Peyer's patch (tissue), 4 donors: ENCODE data around the gene NAP1L3.

Experiments
- POLR2A ChIP-seq, 2 donors: fragments of 450-650 bp; IDR thresholded peaks; one replicate each; pipeline ENCODE4 v1.5.1; 2017; ENCODE audit warnings: antibody characterized with exemption in 2 of 2, mild to moderate bottlenecking in 2 of 2, moderate library complexity in 2 of 2
- TF ChIP-seq, protein P1 (sequence below), 6 experiments: fragments of 450-650 bp in 4 of 6; fragments of 200-600 bp in 2 of 6; sonication (generic) in 1 of 6; IDR thresholded peaks; one replicate each; pipeline ENCODE4 v1.5.1; 2017 to 2019; ENCODE audit warnings: antibody characterized with exemption in 6 of 6, mild to moderate bottlenecking in 3 of 6, moderate library complexity in 1 of 6

DNA sequence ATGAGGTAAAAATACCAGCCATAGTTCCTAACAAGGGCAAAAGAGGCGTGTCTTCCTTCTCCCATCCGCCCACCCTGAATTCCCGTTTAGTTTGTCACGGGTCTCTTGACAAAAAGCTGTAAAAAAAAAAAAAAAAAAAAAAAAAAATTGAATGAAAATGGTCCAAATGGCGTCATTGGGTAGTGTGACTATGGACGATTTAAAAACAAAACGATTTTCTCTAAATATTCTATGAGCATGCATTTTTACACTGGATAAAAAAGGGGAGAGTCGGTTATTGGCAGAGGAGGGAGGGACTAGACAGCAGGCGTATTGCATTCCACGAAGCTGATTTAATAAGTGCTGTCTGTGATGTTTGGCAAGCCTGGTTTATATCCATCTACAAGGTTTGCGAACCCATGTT is 492 bp upstream of the NAP1L3 start, which contains the start of gene FAM133A:
- TF ChIP-seq, protein P1, sequence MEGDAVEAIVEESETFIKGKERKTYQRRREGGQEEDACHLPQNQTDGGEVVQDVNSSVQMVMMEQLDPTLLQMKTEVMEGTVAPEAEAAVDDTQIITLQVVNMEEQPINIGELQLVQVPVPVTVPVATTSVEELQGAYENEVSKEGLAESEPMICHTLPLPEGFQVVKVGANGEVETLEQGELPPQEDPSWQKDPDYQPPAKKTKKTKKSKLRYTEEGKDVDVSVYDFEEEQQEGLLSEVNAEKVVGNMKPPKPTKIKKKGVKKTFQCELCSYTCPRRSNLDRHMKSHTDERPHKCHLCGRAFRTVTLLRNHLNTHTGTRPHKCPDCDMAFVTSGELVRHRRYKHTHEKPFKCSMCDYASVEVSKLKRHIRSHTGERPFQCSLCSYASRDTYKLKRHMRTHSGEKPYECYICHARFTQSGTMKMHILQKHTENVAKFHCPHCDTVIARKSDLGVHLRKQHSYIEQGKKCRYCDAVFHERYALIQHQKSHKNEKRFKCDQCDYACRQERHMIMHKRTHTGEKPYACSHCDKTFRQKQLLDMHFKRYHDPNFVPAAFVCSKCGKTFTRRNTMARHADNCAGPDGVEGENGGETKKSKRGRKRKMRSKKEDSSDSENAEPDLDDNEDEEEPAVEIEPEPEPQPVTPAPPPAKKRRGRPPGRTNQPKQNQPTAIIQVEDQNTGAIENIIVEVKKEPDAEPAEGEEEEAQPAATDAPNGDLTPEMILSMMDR (IDR thresholded peaks at IDR 0.05) = no peak
- TF ChIP-seq POLR2A (IDR thresholded peaks at IDR 0.05) = no peak
